Trophoblast cell (in vitro differentiated cells and primary cell): Measurements from ENCODE around the gene CHD3.

Experiments
- DNase-seq, 2 donors: peaks; one replicate each; pipeline ENCODE4 v3.0.0-alpha.2; 2016
- H2AFZ ChIP-seq: 2 replicates; pipeline ENCODE4 v1.6.1; 2013; ENCODE audit warnings: low read length, moderate library complexity, mild to moderate bottlenecking; ENCODE audit not compliant: insufficient read depth, poor library complexity
- H2AK5ac ChIP-seq: 2 replicates; pipeline ENCODE4 v1.6.1; 2013; ENCODE audit warnings: mild to moderate bottlenecking, low read length
- H2BK120ac ChIP-seq: 2 replicates; pipeline ENCODE4 v1.6.1; 2013; ENCODE audit warnings: low read length, mild to moderate bottlenecking, moderate library complexity; ENCODE audit not compliant: insufficient read depth, poor library complexity
- H2BK12ac ChIP-seq: 2 replicates; pipeline ENCODE4 v1.6.1; 2013; ENCODE audit warnings: mild to moderate bottlenecking, low read length, moderate library complexity
- H2BK5ac ChIP-seq: 2 replicates; pipeline ENCODE4 v1.6.1; 2013; ENCODE audit warnings: low read length, low read depth, moderate library complexity, mild to moderate bottlenecking; ENCODE audit not compliant: poor library complexity
- H3K14ac ChIP-seq: 2 replicates; pipeline ENCODE4 v1.6.1; 2013; ENCODE audit warnings: mild to moderate bottlenecking, low read length
- H3K18ac ChIP-seq: 2 replicates; pipeline ENCODE4 v1.6.1; 2013; ENCODE audit warnings: mild to moderate bottlenecking, low read length
- H3K23ac ChIP-seq: 2 replicates; pipeline ENCODE4 v1.6.1; 2013; ENCODE audit warnings: low read length
- H3K27ac ChIP-seq: 2 replicates; pipeline ENCODE4 v1.5.1; 2013; ENCODE audit warnings: low read depth, mild to moderate bottlenecking, inconsistent platforms, low read length, moderate library complexity
- H3K27me3 ChIP-seq: 2 replicates; pipeline ENCODE4 v1.6.1; 2013; ENCODE audit warnings: inconsistent platforms, mild to moderate bottlenecking, low read length, moderate library complexity; ENCODE audit not compliant: insufficient read depth
- H3K36me3 ChIP-seq, 2 experiments: 1 replicate in 1 of 2; 2 replicates in 1 of 2; pipeline ENCODE4 v1.6.1; 2013; ENCODE audit warnings: low read length in 2 of 2, mild to moderate bottlenecking in 2 of 2, moderate library complexity in 1 of 2; ENCODE audit not compliant: insufficient read depth in 2 of 2, control insufficient read depth in 1 of 2
- H3K4ac ChIP-seq: 2 replicates; pipeline ENCODE4 v1.6.1; 2013; ENCODE audit warnings: low read depth, mild to moderate bottlenecking, low read length, moderate library complexity
- H3K4me1 ChIP-seq, 2 experiments: 1 replicate in 1 of 2; 2 replicates in 1 of 2; pipeline ENCODE4 v1.6.1; 2013; ENCODE audit warnings: low read length in 2 of 2, mild to moderate bottlenecking in 2 of 2, moderate library complexity in 1 of 2; ENCODE audit not compliant: insufficient read depth in 2 of 2, control insufficient read depth in 1 of 2
- H3K4me2 ChIP-seq: 2 replicates; pipeline ENCODE4 v1.6.1; 2013; ENCODE audit warnings: inconsistent platforms, mild to moderate bottlenecking, low read length, moderate library complexity
- H3K4me3 ChIP-seq: 2 replicates; pipeline ENCODE4 v1.5.1; 2013; ENCODE audit warnings: mild to moderate bottlenecking, low read depth, low read length, inconsistent platforms
- H3K79me1 ChIP-seq: one replicate; pipeline ENCODE4 v1.6.1; 2013; ENCODE audit warnings: low read length
- H3K79me2 ChIP-seq: 2 replicates; pipeline ENCODE4 v1.6.1; 2013; ENCODE audit warnings: low read length, mild to moderate bottlenecking; ENCODE audit not compliant: control insufficient read depth, insufficient read depth, poor library complexity
- H3K9ac ChIP-seq: 2 replicates; pipeline ENCODE4 v1.6.1; 2013; ENCODE audit warnings: mild to moderate bottlenecking, low read length
- H3K9me3 ChIP-seq: 2 replicates; pipeline ENCODE4 v1.6.1; 2013; ENCODE audit warnings: low read depth, mild to moderate bottlenecking, control low read depth, inconsistent platforms, low read length; ENCODE audit not compliant: insufficient read depth
- H4K12ac ChIP-seq: 2 replicates; pipeline ENCODE4 v1.6.1; 2013; ENCODE audit warnings: low read depth, mild to moderate bottlenecking, low read length, moderate library complexity
- H4K8ac ChIP-seq: 2 replicates; pipeline ENCODE4 v1.6.1; 2013; ENCODE audit warnings: low read depth, mild to moderate bottlenecking, low read length, moderate library complexity
- H4K91ac ChIP-seq: one replicate; pipeline ENCODE4 v1.6.1; 2013; ENCODE audit warnings: low read depth, mild to moderate bottlenecking, low read length, moderate library complexity
- WGBS: extraction: QIAGEN DNeasy Blood & Tissue Kit; methylation state at CpG from one replicate; pipeline ENCODE4 v1.1.7; 2013; ENCODE audit warnings: missing lambda C conversion rate; ENCODE audit not compliant: insufficient read length, insufficient coverage; ENCODE audit errors: extremely low coverage; 5-methylcytosine and 5-hydroxymethylcytosine counted together

Gene CHD3

GRCh38 chr17:7912927-7913524 lies 24.4 kb downstream of the CHD3 start:
- H3K14ac ChIP-seq, result no peak overlapping the region
- no CpG with 5 or more reads among the region's 3 CpGs for WGBS

GRCh38 chr17:7915179-7915610 lies 26.6 kb downstream of the CHD3 start:
- peaks cover 3% of the 10 kb centered on the region for H3K27me3 ChIP-seq

More at GRCh38 chr17:7912927-7913524, 24.4 kb downstream of the CHD3 start:
- no peak overlapping the region for H4K8ac ChIP-seq
- no peak overlapping the region for H3K4ac ChIP-seq
- no peak overlapping the region for H2AK5ac ChIP-seq
- no peak overlapping the region for H3K4me2 ChIP-seq
- no peak overlapping the region for H3K27ac ChIP-seq
- peaks cover 3% of the 10 kb centered on the region for H3K27me3 ChIP-seq
- H3K23ac ChIP-seq, result no peak overlapping the region
- H3K4me3 ChIP-seq, result no peak overlapping the region
- H3K79me1 ChIP-seq, result peaks cover 6% of the 10 kb centered on the region
- H4K91ac ChIP-seq, result no peak overlapping the region
- no peaks in the 10 kb centered on the region for H3K9me3 ChIP-seq
- H3K18ac ChIP-seq, result no peak overlapping the region
- no peak overlapping the region for H2BK120ac ChIP-seq
- H3K79me2 ChIP-seq, result peaks cover 2% of the 10 kb centered on the region
- H3K36me3 ChIP-seq, result peaks cover 26 to 40% of the 10 kb centered on the region in 2 experiments
- DNase-seq, result peak; percentile 56 to 88
- H4K12ac ChIP-seq, result no peak overlapping the region
- peaks cover 9 to 14% of the 10 kb centered on the region in 2 experiments for H3K4me1 ChIP-seq
- no peak overlapping the region for H2AFZ ChIP-seq
- no peak overlapping the region for H2BK12ac ChIP-seq
- H3K9ac ChIP-seq, result no peak overlapping the region
- H2BK5ac ChIP-seq, result no peak overlapping the region

GRCh38 chr17:7915611-7916384 lies 27.2 kb downstream of the CHD3 start, which contains the start of gene RNF227:
Gene RNF227 (minus strand): TSS chr17:7916289. CDS start chr17:7916195, 94 bp downstream.
- H3K27ac ChIP-seq, result no peak within 1 kb of the TSS
- no peak within 1 kb of the TSS for H2AK5ac ChIP-seq
- no peak within 1 kb of the TSS for H2BK120ac ChIP-seq
- peaks cover 2% of the 10 kb centered on the region for H3K79me2 ChIP-seq
- H2BK5ac ChIP-seq, result peak within 1 kb of the TSS; percentile 12
- no peaks in the 10 kb centered on the region for H3K9me3 ChIP-seq
- H3K4me1 ChIP-seq, result peaks cover 9 to 14% of the 10 kb centered on the region in 2 experiments
- DNase-seq, result peak; percentile 70 to 81
- peak within 1 kb of the TSS; percentile 63 for H3K9ac ChIP-seq
- peak within 1 kb of the TSS; percentile 30 for H3K14ac ChIP-seq
- peaks cover 6% of the 10 kb centered on the region for H3K79me1 ChIP-seq
- no peak within 1 kb of the TSS for H2BK12ac ChIP-seq
- peaks cover 3% of the 10 kb centered on the region for H3K27me3 ChIP-seq
- H4K8ac ChIP-seq, result peak within 1 kb of the TSS; percentile 83
- H3K23ac ChIP-seq, result no peak within 1 kb of the TSS
- peak within 1 kb of the TSS; percentile 42 for H4K91ac ChIP-seq
- H3K4me3 ChIP-seq, result peak within 1 kb of the TSS; percentile 83
- WGBS, result no CpG with 5 or more reads among the region's 100 CpGs
- peak within 1 kb of the TSS; percentile 4 for H3K4ac ChIP-seq
- peak within 1 kb of the TSS; percentile 55 for H4K12ac ChIP-seq
- peak within 1 kb of the TSS; percentile 65 for H3K4me2 ChIP-seq
- H3K36me3 ChIP-seq, result peaks cover 10 to 14% of the 10 kb centered on the region in 2 experiments
- peak within 1 kb of the TSS; percentile 27 for H2AFZ ChIP-seq
- H3K18ac ChIP-seq, result peak within 1 kb of the TSS; percentile 43

More at GRCh38 chr17:7915179-7915610, 26.6 kb downstream of the CHD3 start:
- no peak for DNase-seq
- H3K18ac ChIP-seq, result no peak overlapping the region
- no peak overlapping the region for H2BK5ac ChIP-seq
- peaks cover 15 to 20% of the 10 kb centered on the region in 2 experiments for H3K36me3 ChIP-seq
- peak overlapping the region; percentile 27 for H2AFZ ChIP-seq
- H3K4me1 ChIP-seq, result peaks cover 9 to 14% of the 10 kb centered on the region in 2 experiments
- H3K4me3 ChIP-seq, result peak overlapping the region; percentile 83
- peaks cover 2% of the 10 kb centered on the region for H3K79me2 ChIP-seq
- H4K8ac ChIP-seq, result peak overlapping the region; percentile 49
- no peak overlapping the region for H3K9ac ChIP-seq
- H3K23ac ChIP-seq, result no peak overlapping the region
- H3K27ac ChIP-seq, result no peak overlapping the region
- no peak overlapping the region for H2BK12ac ChIP-seq
- no CpG with 5 or more reads among the region's 15 CpGs for WGBS
- H4K12ac ChIP-seq, result no peak overlapping the region
- no peak overlapping the region for H2BK120ac ChIP-seq
- H4K91ac ChIP-seq, result no peak overlapping the region
- H3K4me2 ChIP-seq, result peak overlapping the region; percentile 65
- H3K9me3 ChIP-seq, result no peaks in the 10 kb centered on the region
- no peak overlapping the region for H2AK5ac ChIP-seq
- H3K79me1 ChIP-seq, result peaks cover 6% of the 10 kb centered on the region
- H3K4ac ChIP-seq, result no peak overlapping the region
- H3K14ac ChIP-seq, result no peak overlapping the region

GRCh38 chr17:7916385-7916682 lies 27.7 kb downstream of the CHD3 start:
- Histone ChIP-seq H3K27me3 (peaks cover 3% of the 10 kb centered on the region), H2BK12ac (no peak overlapping the region), H3K14ac (no peak overlapping the region), H3K4me2 (peak overlapping the region; percentile 65), H3K9me3 (no peaks in the 10 kb centered on the region), H4K12ac (no peak overlapping the region), H3K79me2 (peaks cover 2% of the 10 kb centered on the region), H3K36me3 (peaks cover 7 to 9% of the 10 kb centered on the region in 2 experiments), H3K23ac (no peak overlapping the region), H3K79me1 (peaks cover 6% of the 10 kb centered on the region), H2BK120ac (no peak overlapping the region), H3K4ac (no peak overlapping the region), H2AK5ac (no peak overlapping the region), H3K4me3 (no peak overlapping the region), H3K9ac (no peak overlapping the region), H3K18ac (no peak overlapping the region), H2AFZ (peak overlapping the region; percentile 27), H3K27ac (no peak overlapping the region), H4K91ac (peak overlapping the region; percentile 42), H2BK5ac (no peak overlapping the region), H3K4me1 (peaks cover 9 to 14% of the 10 kb centered on the region in 2 experiments), H4K8ac (peak overlapping the region; percentile 83)
- WGBS, result no CpG with 5 or more reads among the region's 15 CpGs
- no peak for DNase-seq
